ENCODE measurements around the gene KCNQ1. TPM values are rescaled to one million over a fixed set of nuclear protein-coding genes. Genes with fewer than 3 reads are reported as not detected.

The KCNQ1 gene
- total RNA-seq, 1 experiment from 2014 or later: 10.7 TPM

GRCh38 chr11:2402890-2403645 lies 41.7 kb upstream of the KCNQ1 start:
- POLR2A ChIA-PET: no interaction called here
- TF ChIP-seq ZFX (IDR thresholded peaks at IDR 0.05) (no peak), TCF7L2 (IDR thresholded peaks at IDR 0.05; ENCODE audit: borderline replicate concordance, extremely low read depth, insufficient read depth, insufficient read length) (no peak), RAD21 (IDR thresholded peaks at IDR 0.05; ENCODE audit: low read depth) (no peak), ATF3 (IDR thresholded peaks at IDR 0.05) (no peak), ZNF274 (IDR thresholded peaks at IDR 0.05; ENCODE audit: low read depth, low read length) (no peak), CEBPB (IDR thresholded peaks at IDR 0.05; ENCODE audit: low read depth) (no peak), ELF1 (IDR thresholded peaks at IDR 0.05; ENCODE audit: borderline replicate concordance, low read depth) (no peak), POLR2A (IDR thresholded peaks at IDR 0.05; ENCODE audit: borderline replicate concordance, extremely low read depth, insufficient read depth, insufficient read length) (no peak)
- TF ChIP-seq, protein P1, sequence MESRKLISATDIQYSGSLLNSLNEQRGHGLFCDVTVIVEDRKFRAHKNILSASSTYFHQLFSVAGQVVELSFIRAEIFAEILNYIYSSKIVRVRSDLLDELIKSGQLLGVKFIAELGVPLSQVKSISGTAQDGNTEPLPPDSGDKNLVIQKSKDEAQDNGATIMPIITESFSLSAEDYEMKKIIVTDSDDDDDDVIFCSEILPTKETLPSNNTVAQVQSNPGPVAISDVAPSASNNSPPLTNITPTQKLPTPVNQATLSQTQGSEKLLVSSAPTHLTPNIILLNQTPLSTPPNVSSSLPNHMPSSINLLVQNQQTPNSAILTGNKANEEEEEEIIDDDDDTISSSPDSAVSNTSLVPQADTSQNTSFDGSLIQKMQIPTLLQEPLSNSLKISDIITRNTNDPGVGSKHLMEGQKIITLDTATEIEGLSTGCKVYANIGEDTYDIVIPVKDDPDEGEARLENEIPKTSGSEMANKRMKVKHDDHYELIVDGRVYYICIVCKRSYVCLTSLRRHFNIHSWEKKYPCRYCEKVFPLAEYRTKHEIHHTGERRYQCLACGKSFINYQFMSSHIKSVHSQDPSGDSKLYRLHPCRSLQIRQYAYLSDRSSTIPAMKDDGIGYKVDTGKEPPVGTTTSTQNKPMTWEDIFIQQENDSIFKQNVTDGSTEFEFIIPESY (IDR thresholded peaks at IDR 0.05; ENCODE audit: extremely low read depth, insufficient replicate concordance, low read length): no peak
- DNase-seq (ENCODE audit: low read depth, low spot score) (no peak), ATAC-seq (no peak)
- Histone ChIP-seq H3K27ac (ENCODE audit: low read depth, low read length) (no peak overlapping the region), H3K4me1 (ENCODE audit: control insufficient read depth in 1 of 2, insufficient read depth in 2 of 2, low read length in 2 of 2) (peaks cover 16 to 27% of the 10 kb centered on the region in 2 experiments), H4K20me1 (ENCODE audit: insufficient read depth) (no peaks in the 10 kb centered on the region), H3K9ac (ENCODE audit: low read length) (no peak overlapping the region), H3K9me2 (ENCODE audit: insufficient read depth) (no peaks in the 10 kb centered on the region), H2AFZ (ENCODE audit: low read depth, low read length, poor library complexity, severe bottlenecking) (no peak overlapping the region), H3K36me3 (ENCODE audit: control insufficient read depth in 1 of 2, insufficient read depth in 2 of 2, low read length in 2 of 2) (peaks cover 5 to 7% of the 10 kb centered on the region in 2 experiments; a peak in 3 of 4 replicates), H3K9me3 (ENCODE audit: control insufficient read depth in 1 of 2, insufficient read depth in 1 of 2, low read depth in 1 of 2, low read length in 2 of 2) (no peaks in the 10 kb centered on the region), H3K4me3 (replicated peaks in 1 of 2; ENCODE audit: low read depth in 1 of 2, low read length in 2 of 2) (no peak overlapping the region), H3K4me2 (ENCODE audit: low read length) (no peak overlapping the region), H3K27me3 (ENCODE audit: insufficient read depth, low read length) (no peaks in the 10 kb centered on the region), H3K79me2 (ENCODE audit: insufficient read depth, low read length) (peaks cover 20% of the 10 kb centered on the region)
- RAD21 ChIA-PET (ENCODE audit: low non-redundant PET in 1 of 2, low total read pairs in 2 of 2, uncharacterized antibody in 2 of 2, unreplicated experiment in 2 of 2): no interaction called here
- CTCF ChIA-PET: interaction anchor here (5.0 kb wide), 1 partner anchor 17 kb away, joined by 42 read pairs; no protein-coding TSS in a partner anchor
- no TSS peak for BruUV-seq (replicated peaks)
- intact Hi-C loops (cut with micrococcal nuclease): loop anchor here (5.0 kb wide), 3 partner anchors 96 to 221 kb away; no protein-coding TSS in a partner anchor
